ENCODE measurements around the gene VRK2. TPM values are rescaled to one million over a fixed set of nuclear protein-coding genes. Genes with fewer than 3 reads are reported as not detected.
A peak's percentile ranks its signal among the peaks of the same experiment; 100 is the strongest.
"Not testable (repeated sequence)": the region's sequence is repeated elsewhere in the genome, so short reads cannot be mapped to it uniquely, and the experiment has no call there.

Gene VRK2
- total RNA-seq, 1 experiment from 2014 or later = 20.1 TPM

GRCh38 chr2:58137856-58138255, 91.2 kb downstream of the VRK2 start:
- ChIA-PET CTCF (no interaction called here), POLR2A (no interaction called here)
- Mint-ChIP-seq H3K36me3 (peaks cover 6% of the 10 kb centered on the region), H3K27me3 (ENCODE audit: low read depth) (no peaks in the 10 kb centered on the region), H3K9me3 (peaks cover 3% of the 10 kb centered on the region), H3K27ac (no peak overlapping the region), H3K4me3 (no peak overlapping the region), H3K4me1 (peaks cover 11% of the 10 kb centered on the region)
- ATAC-seq (no peak), DNase-seq (ENCODE audit: low spot score) (no peak)
- TF ChIP-seq NR1H2 (CRISPR knock-in tag; IDR thresholded peaks at IDR 0.05) (no peak), ZNF317 (CRISPR knock-in tag; IDR thresholded peaks at IDR 0.05; ENCODE audit: borderline replicate concordance, low read depth) (no peak)
- TF ChIP-seq, protein P1, sequence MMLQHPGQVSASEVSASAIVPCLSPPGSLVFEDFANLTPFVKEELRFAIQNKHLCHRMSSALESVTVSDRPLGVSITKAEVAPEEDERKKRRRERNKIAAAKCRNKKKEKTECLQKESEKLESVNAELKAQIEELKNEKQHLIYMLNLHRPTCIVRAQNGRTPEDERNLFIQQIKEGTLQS (CRISPR knock-in tag; conservative IDR thresholded peaks at IDR 0.05) = no peak

- ChIA-PET POLR2A (no interaction called here), CTCF (no interaction called here)
- TF ChIP-seq SMAD4 (CRISPR knock-in tag; IDR thresholded peaks at IDR 0.05) (no peak), MAX (CRISPR knock-in tag; IDR thresholded peaks at IDR 0.05) (no peak), ZSCAN18 (CRISPR knock-in tag; IDR thresholded peaks at IDR 0.05) (no peak)
- no peak for DNase-seq (ENCODE audit: low spot score)
- Mint-ChIP-seq H3K9me3 (peaks cover 3% of the 10 kb centered on the region), H3K27me3 (ENCODE audit: low read depth) (no peaks in the 10 kb centered on the region), H3K36me3 (peaks cover 6% of the 10 kb centered on the region), H3K27ac (peak overlapping the region; percentile 30; the same call in 1 of the 2 replicates), H3K4me3 (no peak overlapping the region), H3K4me1 (peaks cover 11% of the 10 kb centered on the region)
- no peak for ATAC-seq
Measured at GRCh38 chr2:58138396-58139030, 91.9 kb downstream of the VRK2 start.

DNA sequence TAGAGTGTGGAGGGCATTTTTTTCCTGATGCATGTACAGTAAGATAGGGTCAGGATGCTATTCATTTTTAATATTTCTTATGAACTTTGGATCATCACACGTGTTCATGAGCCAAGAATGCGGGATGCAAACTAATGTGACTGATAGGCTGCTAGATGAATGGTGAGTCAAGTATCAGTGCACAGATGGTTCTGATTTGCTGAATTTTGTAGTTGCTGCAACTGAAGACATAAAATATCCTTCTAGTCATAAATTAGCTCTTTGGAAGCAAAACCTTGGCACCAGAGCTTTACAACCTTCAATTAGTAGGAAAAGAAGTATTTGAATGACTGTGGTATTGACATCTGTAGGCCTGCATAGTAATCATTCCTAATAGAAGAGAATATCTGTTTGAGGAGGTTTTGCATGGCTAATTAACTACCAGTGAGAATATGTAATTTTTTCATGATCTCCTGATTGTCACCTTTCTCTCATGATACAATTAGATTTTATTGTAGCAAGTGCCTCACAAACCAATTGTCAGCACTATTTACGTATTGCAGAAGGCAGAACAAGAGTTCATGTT, 94.0 kb downstream of the VRK2 start:
- ChIA-PET POLR2A (interaction anchor here (0.6 kb wide), 2 partner anchors 251 to 338 kb away, joined by 3 to 5 read pairs; no protein-coding TSS in a partner anchor), CTCF (no interaction called here)
- no peak for TF ChIP-seq TEAD1 (CRISPR knock-in tag; IDR thresholded peaks at IDR 0.05)
- Mint-ChIP-seq H3K9me3 (peaks cover 3% of the 10 kb centered on the region), H3K4me3 (no peak overlapping the region), H3K36me3 (peaks cover 6% of the 10 kb centered on the region), H3K27ac (no peak overlapping the region), H3K27me3 (ENCODE audit: low read depth) (no peaks in the 10 kb centered on the region), H3K4me1 (peaks cover 11% of the 10 kb centered on the region)
- ATAC-seq (no peak), DNase-seq (ENCODE audit: low spot score) (no peak)

GRCh38 chr2:58145769-58146168, 99.2 kb downstream of the VRK2 start:
- H3K27me3 Mint-ChIP-seq (ENCODE audit: low read depth); H3K9me3 Mint-ChIP-seq; POLR2A ChIA-PET; DNase-seq (ENCODE audit: low spot score); ATAC-seq; H3K36me3 Mint-ChIP-seq; H3K4me1 Mint-ChIP-seq; H3K4me3 Mint-ChIP-seq; H3K27ac Mint-ChIP-seq; CTCF ChIA-PET: not testable (repeated sequence)

GRCh38 chr2:58146707-58147106, 100.1 kb downstream of the VRK2 start:
- no peak for TF ChIP-seq E2F5 (CRISPR knock-in tag; IDR thresholded peaks at IDR 0.05)
- no peak for TF ChIP-seq ZNF138 (CRISPR knock-in tag; conservative IDR thresholded peaks at IDR 0.05)
- TF ChIP-seq NR2C2 (CRISPR knock-in tag; IDR thresholded peaks at IDR 0.05) = no peak
- no peak for TF ChIP-seq ZNF423 (CRISPR knock-in tag; IDR thresholded peaks at IDR 0.05)
- no peak for TF ChIP-seq NFE2L1 (CRISPR knock-in tag; IDR thresholded peaks at IDR 0.05)
- TF ChIP-seq, protein P2, sequence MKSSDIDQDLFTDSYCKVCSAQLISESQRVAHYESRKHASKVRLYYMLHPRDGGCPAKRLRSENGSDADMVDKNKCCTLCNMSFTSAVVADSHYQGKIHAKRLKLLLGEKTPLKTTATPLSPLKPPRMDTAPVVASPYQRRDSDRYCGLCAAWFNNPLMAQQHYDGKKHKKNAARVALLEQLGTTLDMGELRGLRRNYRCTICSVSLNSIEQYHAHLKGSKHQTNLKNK (CRISPR knock-in tag; IDR thresholded peaks at IDR 0.05) = no peak
- ChIA-PET CTCF (no interaction called here), POLR2A (no interaction called here)
- no peak for DNase-seq (ENCODE audit: low spot score)
- 0 out of 2 replicates have a peak, but pooled peaks cover 3% of the 10 kb centered on the region for H3K36me3 Mint-ChIP-seq
- no peaks in the 10 kb centered on the region for H3K9me3 Mint-ChIP-seq
- no peak for ATAC-seq
- no peaks in the 10 kb centered on the region for H3K4me1 Mint-ChIP-seq
- H3K27ac Mint-ChIP-seq = no peak overlapping the region
- no peak overlapping the region for H3K4me3 Mint-ChIP-seq
- H3K27me3 Mint-ChIP-seq (ENCODE audit: low read depth) = no peaks in the 10 kb centered on the region
